H1 (cell line): Measurements from ENCODE around the gene CPSF4L. TPM values are rescaled to one million over a fixed set of nuclear protein-coding genes. Genes with fewer than 3 reads are reported as not detected.

Source experiments
- CTCF ChIA-PET: fragments of 300-600 bp; sonication (Branson Sonifier 250); formaldehyde crosslinking; loops from one replicate; lab custom pipeline; 2021; ENCODE audit not compliant: partially characterized antibody; lab: Charles Lee
- POLR2A ChIA-PET: fragments of 300-600 bp; sonication (Branson Sonifier 250); formaldehyde crosslinking; loops from one replicate; lab custom pipeline; 2021; ENCODE audit warnings: inconsistent platforms; ENCODE audit not compliant: partially characterized antibody; lab: Charles Lee
- DNase-seq, 2 experiments: peaks; one replicate each; pipeline versions ENCODE4 v3.0.0 to v3.0.0-alpha.2; 2010 to 2022; ENCODE audit warnings: low spot score in 2 of 2, low read depth in 1 of 2, mixed read lengths in 1 of 2
- FAIRE-seq: peaks from 2 replicates; lab custom pipeline; 2011; peaks lifted over from hg19 to GRCh38; lab: Jason Lieb, UNC
- H2AFZ ChIP-seq: 2 replicates; pipeline ENCODE4 v1.8.1; 2012; ENCODE audit warnings: low read length, inconsistent platforms
- H2AK5ac ChIP-seq: 2 replicates; pipeline ENCODE4 v1.6.1; 2013; ENCODE audit warnings: low read depth, low read length
- H2BK120ac ChIP-seq: replicated peaks from 2 replicates; pipeline ENCODE3; 2013; ENCODE audit warnings: low read depth, low read length, inconsistent platforms
- H2BK12ac ChIP-seq: 2 replicates; pipeline ENCODE4 v1.6.1; 2013; ENCODE audit warnings: low read depth, low read length
- H2BK15ac ChIP-seq: 2 replicates; pipeline ENCODE4 v1.6.1; 2013; ENCODE audit warnings: low read length
- H2BK20ac ChIP-seq: 2 replicates; pipeline ENCODE4 v1.6.1; 2013; ENCODE audit warnings: low read length
- H2BK5ac ChIP-seq: 2 replicates; pipeline ENCODE4 v1.6.1; 2013; ENCODE audit warnings: low read depth, low read length
- H3K14ac ChIP-seq: 2 replicates; pipeline ENCODE4 v1.6.1; 2013; ENCODE audit warnings: inconsistent platforms; ENCODE audit not compliant: insufficient read length
- H3K18ac ChIP-seq: 2 replicates; pipeline ENCODE4 v1.6.1; 2013; ENCODE audit warnings: low read length; ENCODE audit errors: extremely low read depth
- H3K23ac ChIP-seq: 2 replicates; pipeline ENCODE4 v1.6.1; 2013; ENCODE audit warnings: inconsistent platforms; ENCODE audit not compliant: insufficient read length
- H3K23me2 ChIP-seq: 2 replicates; pipeline ENCODE4 v1.6.1; 2013; ENCODE audit warnings: low read depth, low read length
- H3K27ac ChIP-seq: 2 replicates; pipeline ENCODE4 v1.6.1; 2011; ENCODE audit warnings: low read depth, low read length, inconsistent platforms
- H3K27me3 ChIP-seq, 4 experiments: replicated peaks in 1 of 4; 1 replicate in 1 of 4; 2 replicates in 3 of 4; pipeline versions ENCODE4 v1.6.1 to v1.8.1; 2011 to 2013; ENCODE audit warnings: low read length in 3 of 4, mild to moderate bottlenecking in 3 of 4, inconsistent platforms in 2 of 4, mixed read lengths in 2 of 4, moderate library complexity in 1 of 4; ENCODE audit not compliant: control insufficient read depth in 3 of 4, insufficient read depth in 3 of 4; ENCODE audit errors: extremely low read depth in 1 of 4
- H3K36me3 ChIP-seq, 4 experiments: 2 replicates each; pipeline versions ENCODE4 v1.6.1 to v1.8.1; 2011 to 2013; ENCODE audit warnings: mild to moderate bottlenecking in 4 of 4, low read length in 3 of 4, moderate library complexity in 2 of 4, control low read depth in 1 of 4, inconsistent platforms in 1 of 4; ENCODE audit not compliant: insufficient read depth in 4 of 4, control insufficient read depth in 2 of 4
- H3K4ac ChIP-seq: replicated peaks from 2 replicates; pipeline ENCODE3; 2013; ENCODE audit warnings: low read length, low read depth, mixed read lengths, inconsistent platforms; ENCODE audit not compliant: insufficient read length
- H3K4me1 ChIP-seq, 4 experiments: replicated peaks in 1 of 4; 1 replicate in 1 of 4; 2 replicates in 3 of 4; pipeline versions ENCODE4 v1.6.1 to v1.8.1; 2011 to 2013; ENCODE audit warnings: low read length in 3 of 4, inconsistent platforms in 2 of 4, mixed read lengths in 1 of 4; ENCODE audit not compliant: insufficient read depth in 4 of 4, control insufficient read depth in 3 of 4
- H3K4me2 ChIP-seq, 2 experiments: 2 replicates each; pipeline versions ENCODE4 v1.6.1 to v1.8.1; 2011 to 2013; ENCODE audit warnings: low read depth in 2 of 2, low read length in 2 of 2, control low read depth in 1 of 2, inconsistent platforms in 1 of 2, mild to moderate bottlenecking in 1 of 2; ENCODE audit not compliant: insufficient read depth in 1 of 2
- H3K4me3 ChIP-seq, 4 experiments: fragments of 200-600, 300-600 bp in 1 of 4; sonication (generic), shearing (Covaris generic), sonication (Bioruptor Twin) in 1 of 4; 2 replicates each; pipeline versions ENCODE4 v1.5.1 to v1.8.1; 2011 to 2016; ENCODE audit warnings: low read length in 4 of 4, low read depth in 3 of 4, control low read depth in 2 of 4, inconsistent platforms in 2 of 4, mild to moderate bottlenecking in 2 of 4, mixed read lengths in 1 of 4, moderate library complexity in 1 of 4; ENCODE audit not compliant: insufficient read depth in 2 of 4; ENCODE audit errors: extremely low read depth in 1 of 4
- H3K56ac ChIP-seq: replicated peaks from 2 replicates; pipeline ENCODE3; 2013; ENCODE audit warnings: low read depth, mild to moderate bottlenecking, mixed read lengths, low read length, inconsistent platforms; ENCODE audit not compliant: insufficient read length
- H3K79me1 ChIP-seq: 2 replicates; pipeline ENCODE4 v1.6.1; 2013; ENCODE audit warnings: low read depth, low read length, control low read depth
- H3K79me2 ChIP-seq, 2 experiments: 2 replicates each; pipeline versions ENCODE4 v1.6.1 to v1.8.1; 2012 to 2013; ENCODE audit warnings: low read length in 2 of 2, mild to moderate bottlenecking in 2 of 2, inconsistent platforms in 1 of 2; ENCODE audit not compliant: insufficient read depth in 2 of 2, control insufficient read depth in 1 of 2
- H3K9ac ChIP-seq, 4 experiments: replicated peaks in 1 of 4; 1 replicate in 1 of 4; 2 replicates in 3 of 4; pipeline versions ENCODE4 v1.6.1 to v1.8.1; 2011 to 2013; ENCODE audit warnings: low read depth in 3 of 4, low read length in 3 of 4, control low read depth in 2 of 4, mild to moderate bottlenecking in 2 of 4, moderate library complexity in 2 of 4, inconsistent platforms in 1 of 4; ENCODE audit errors: extremely low read depth in 1 of 4
- H3K9me3 ChIP-seq, 2 experiments: 2 replicates each; pipeline versions ENCODE4 v1.6.1 to v1.8.1; 2012 to 2013; ENCODE audit warnings: mild to moderate bottlenecking in 2 of 2, moderate library complexity in 2 of 2, control low read depth in 1 of 2, inconsistent platforms in 1 of 2, low read depth in 1 of 2, low read length in 1 of 2, mixed read lengths in 1 of 2; ENCODE audit not compliant: insufficient read depth in 2 of 2
- H4K20me1 ChIP-seq, 2 experiments: replicated peaks in 1 of 2; 2 replicates each; pipeline versions ENCODE3 to v1.8.1; 2011 to 2013; ENCODE audit warnings: inconsistent platforms in 2 of 2, low read length in 2 of 2, mild to moderate bottlenecking in 1 of 2; ENCODE audit not compliant: insufficient read depth in 2 of 2, control insufficient read depth in 1 of 2
- H4K5ac ChIP-seq: 2 replicates; pipeline ENCODE4 v1.6.1; 2013; ENCODE audit warnings: low read length, low read depth, mixed read lengths, inconsistent platforms; ENCODE audit not compliant: insufficient read length
- H4K8ac ChIP-seq: 2 replicates; pipeline ENCODE4 v1.8.0; 2013; ENCODE audit warnings: mild to moderate bottlenecking, moderate library complexity, low read length, inconsistent platforms; ENCODE audit not compliant: insufficient read depth; ENCODE audit errors: extremely low read depth
- H4K91ac ChIP-seq: replicated peaks from 2 replicates; pipeline ENCODE3; 2013; ENCODE audit warnings: low read length, mixed read lengths, inconsistent platforms; ENCODE audit not compliant: insufficient read length
- ASH2L ChIP-seq: fragments of 200-600, 300-600 bp; sonication (generic); IDR thresholded peaks from one replicate; pipeline ENCODE4 v1.7.1; 2017; ENCODE audit warnings: low read length
- BCL11A ChIP-seq, 2 experiments: IDR thresholded peaks; one replicate each; pipeline ENCODE4 v1.6.1; 2011; ENCODE audit warnings: low read depth in 2 of 2, low read length in 2 of 2, mild to moderate bottlenecking in 2 of 2
- BRCA1 ChIP-seq: IDR thresholded peaks from 2 replicates; pipeline ENCODE4 v1.6.1; 2012; ENCODE audit warnings: low read depth, low read length, improper control_type of control experiment
- EGR1 ChIP-seq: IDR thresholded peaks from 2 replicates; pipeline ENCODE4 v1.6.1; 2011; ENCODE audit warnings: low read depth, low read length, borderline replicate concordance
- FOSL1 ChIP-seq: IDR thresholded peaks from 2 replicates; pipeline ENCODE4 v1.6.1; 2011; ENCODE audit warnings: mild to moderate bottlenecking, low read depth, low read length, moderate library complexity; ENCODE audit not compliant: insufficient read depth
- JUN ChIP-seq: IDR thresholded peaks from 2 replicates; pipeline ENCODE4 v1.6.1; 2011; ENCODE audit warnings: low read depth, mild to moderate bottlenecking, improper control_type of control experiment, low read length
- RNF2 ChIP-seq: fragments of 200-900, 300-1000 bp; sonication (generic); IDR thresholded peaks from 2 replicates; pipeline ENCODE4 v1.7.1; 2016; ENCODE audit warnings: borderline replicate concordance, low read depth, mild to moderate bottlenecking, antibody characterized with exemption, low read length; ENCODE audit not compliant: poor library complexity, severe bottlenecking; ENCODE audit errors: missing control alignments
- SAP30 ChIP-seq: fragments of 300-600 bp; sonication (generic); IDR thresholded peaks from 2 replicates; pipeline ENCODE4 v1.7.1; 2012; ENCODE audit warnings: low read length, moderate library complexity, mild to moderate bottlenecking, inconsistent platforms; ENCODE audit not compliant: insufficient read depth, insufficient replicate concordance
- SRF ChIP-seq: IDR thresholded peaks from 2 replicates; pipeline ENCODE4 v1.6.1; 2011; ENCODE audit warnings: mild to moderate bottlenecking, low read depth, low read length, moderate library complexity
- WGBS, 2 experiments: shearing (Covaris generic) in 1 of 2; methylation state at CpG; one replicate each; pipeline versions ENCODE4 v1.1.6 to v1.1.7; 2013 to 2015; ENCODE audit warnings: low lambda C conversion rate in 2 of 2, mixed read lengths in 2 of 2, inconsistent platforms in 1 of 2, low coverage in 1 of 2, missing lambda C conversion rate in 1 of 2; ENCODE audit not compliant: insufficient replicate concordance in 2 of 2, insufficient coverage in 1 of 2, insufficient read length in 1 of 2; ENCODE audit errors: extremely low coverage in 1 of 2, missing lambda C conversion rate in 1 of 2; 5-methylcytosine and 5-hydroxymethylcytosine counted together
- polyA plus RNA-seq, 7 experiments: library from polyadenylated mRNA; depleted of rRNA in 3 of 7; stranded (reverse) in 5 of 7; unstranded in 2 of 7; fragments of >200 nt in 5 of 7; fragments of 200-250 nt in 2 of 7; gene quantifications; 1 replicate in 5 of 7; 2 replicates in 1 of 7; 4 replicates in 1 of 7; pipeline versions ENCODE4 v1.2.1 to v1.2.3, GENCODE V29; 2011 to 2013; ENCODE audit warnings: missing spikeins in 2 of 7, mixed read lengths in 2 of 7
- total RNA-seq: library from RNA; stranded (reverse); fragmentation: NEBNext Ultra II Directional; extraction: Animal tissue kit (Norgen Biotek cat#: 25700); gene quantifications from 2 replicates; pipeline ENCODE4 v1.2.1, GENCODE V29; 2021
- TF ChIP-seq, protein P1 (sequence below): IDR thresholded peaks from 2 replicates; pipeline ENCODE4 v1.6.1; 2012; ENCODE audit warnings: inconsistent platforms
- TF ChIP-seq, protein P2 (sequence below): IDR thresholded peaks from 2 replicates; pipeline ENCODE4 v1.6.1; 2011; ENCODE audit warnings: low read length, improper control_type of control experiment

Gene CPSF4L
- total and polyA plus RNA-seq, 2 of the 8 experiments (the other 6 are each of a cell fraction or from before 2014, with no cell fraction given) = not detected

DNA sequence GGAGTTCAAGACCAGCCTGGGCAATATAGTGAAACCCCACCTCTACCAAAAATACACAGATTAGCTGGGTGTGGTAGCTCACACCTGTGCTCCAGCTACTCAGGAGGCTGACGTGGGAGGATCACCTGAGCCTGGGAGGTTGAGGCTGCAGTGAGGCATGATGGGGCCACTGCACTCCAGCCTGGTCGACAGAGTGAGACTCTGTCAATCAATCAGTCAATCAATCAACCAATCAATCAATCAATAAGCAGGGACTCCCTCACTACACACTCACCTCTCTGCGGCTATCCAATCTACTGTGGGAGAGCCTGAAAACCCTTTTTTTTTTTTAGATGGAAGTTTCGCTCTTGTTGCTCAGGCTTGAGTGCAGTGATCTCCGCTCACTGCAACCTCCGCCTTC, 31.6 kb downstream of the CPSF4L start:
- no peaks in the 10 kb centered on the region for H3K9me3 ChIP-seq
- no peak overlapping the region; the same call in 1 of the 2 replicates for H2BK12ac ChIP-seq
- DNase-seq (no peak), FAIRE-seq (no peak)
- CTCF ChIA-PET = interaction anchor here (1.0 to 2.2 kb wide), 3 partner anchors 15 to 33 kb away, joined by 3 to 5 read pairs (median 4); no protein-coding TSS in a partner anchor
- no peak overlapping the region for H2AK5ac ChIP-seq
- POLR2A ChIA-PET = interaction anchor here (1.0 kb wide), 1 partner anchor 15 kb away, joined by 4 read pairs; no protein-coding TSS in a partner anchor
- H4K8ac ChIP-seq = 0 out of 2 replicates have a peak overlapping the region, but pooled peaks have one; percentile 1
- H3K36me3 ChIP-seq = peaks cover 0 to 3% (median 0%) of the 10 kb centered on the region in 4 experiments; a peak in 1 of 8 replicates
- no peak overlapping the region for H3K18ac ChIP-seq
- peak overlapping the region in 1 of 2 experiments; percentile 99; a peak in 1 of 4 replicates for H3K4me2 ChIP-seq
- peaks cover 6% of the 10 kb centered on the region for H3K23me2 ChIP-seq
- peaks cover 10 to 79% of the 10 kb centered on the region in 2 experiments for H3K79me2 ChIP-seq
- peaks cover 2 to 11% (median 6%) of the 10 kb centered on the region in 4 experiments; a peak in 6 of 7 replicates for H3K4me1 ChIP-seq
- no peak overlapping the region for H2AFZ ChIP-seq
- H4K91ac ChIP-seq = no peak overlapping the region
- H3K4ac ChIP-seq = no peak overlapping the region
- no peak overlapping the region for H2BK5ac ChIP-seq
- no peak overlapping the region for H2BK20ac ChIP-seq
- no peak overlapping the region for H3K4me3 ChIP-seq
- peaks cover 4% of the 10 kb centered on the region; the same call in 1 of the 2 replicates for H3K79me1 ChIP-seq
- H2BK120ac ChIP-seq = no peak overlapping the region
- H3K27me3 ChIP-seq = no peaks in the 10 kb centered on the region
- no peak overlapping the region for H2BK15ac ChIP-seq
- no peak overlapping the region for H3K9ac ChIP-seq
- WGBS, 2 experiments = 96% methylated on average over 6 of the region's 6 CpGs; no CpG with 5 or more reads in 1 of the 2 experiments
- no peak overlapping the region for H3K27ac ChIP-seq
- H4K5ac ChIP-seq = no peak overlapping the region
- no peak overlapping the region for H3K14ac ChIP-seq
- H4K20me1 ChIP-seq = peaks cover 2 to 7% of the 10 kb centered on the region in 2 experiments
- no peak overlapping the region for H3K56ac ChIP-seq
- H3K23ac ChIP-seq = no peak overlapping the region
- TF ChIP-seq JUN (no peak), RNF2 (no peak), BCL11A (IDR thresholded peaks at IDR 0.05; ENCODE audit: low read depth in 2 of 2, low read length in 2 of 2) (no peak), BRCA1 (no peak), ASH2L (no peak), SRF (no peak), SAP30 (no peak), EGR1 (no peak), FOSL1 (no peak)
- TF ChIP-seq, protein P1, sequence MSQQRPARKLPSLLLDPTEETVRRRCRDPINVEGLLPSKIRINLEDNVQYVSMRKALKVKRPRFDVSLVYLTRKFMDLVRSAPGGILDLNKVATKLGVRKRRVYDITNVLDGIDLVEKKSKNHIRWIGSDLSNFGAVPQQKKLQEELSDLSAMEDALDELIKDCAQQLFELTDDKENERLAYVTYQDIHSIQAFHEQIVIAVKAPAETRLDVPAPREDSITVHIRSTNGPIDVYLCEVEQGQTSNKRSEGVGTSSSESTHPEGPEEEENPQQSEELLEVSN = no peak
- TF ChIP-seq, protein P2, sequence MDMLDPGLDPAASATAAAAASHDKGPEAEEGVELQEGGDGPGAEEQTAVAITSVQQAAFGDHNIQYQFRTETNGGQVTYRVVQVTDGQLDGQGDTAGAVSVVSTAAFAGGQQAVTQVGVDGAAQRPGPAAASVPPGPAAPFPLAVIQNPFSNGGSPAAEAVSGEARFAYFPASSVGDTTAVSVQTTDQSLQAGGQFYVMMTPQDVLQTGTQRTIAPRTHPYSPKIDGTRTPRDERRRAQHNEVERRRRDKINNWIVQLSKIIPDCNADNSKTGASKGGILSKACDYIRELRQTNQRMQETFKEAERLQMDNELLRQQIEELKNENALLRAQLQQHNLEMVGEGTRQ = no peak
